GM19438 (cell line): ENCODE measurements around the gene PCSK2.
"Not testable (repeated sequence)": the region's sequence is repeated elsewhere in the genome, so short reads cannot be mapped to it uniquely, and the experiment has no call there.

ENCODE experiments used
- ATAC-seq: cut with Tn5 transposase; IDR thresholded peaks from one replicate; pipeline ENCODE4 v1.9.1; 2021; ENCODE audit warnings: low read depth; ENCODE audit not compliant: unreplicated experiment

PCSK2 gene, protein sequence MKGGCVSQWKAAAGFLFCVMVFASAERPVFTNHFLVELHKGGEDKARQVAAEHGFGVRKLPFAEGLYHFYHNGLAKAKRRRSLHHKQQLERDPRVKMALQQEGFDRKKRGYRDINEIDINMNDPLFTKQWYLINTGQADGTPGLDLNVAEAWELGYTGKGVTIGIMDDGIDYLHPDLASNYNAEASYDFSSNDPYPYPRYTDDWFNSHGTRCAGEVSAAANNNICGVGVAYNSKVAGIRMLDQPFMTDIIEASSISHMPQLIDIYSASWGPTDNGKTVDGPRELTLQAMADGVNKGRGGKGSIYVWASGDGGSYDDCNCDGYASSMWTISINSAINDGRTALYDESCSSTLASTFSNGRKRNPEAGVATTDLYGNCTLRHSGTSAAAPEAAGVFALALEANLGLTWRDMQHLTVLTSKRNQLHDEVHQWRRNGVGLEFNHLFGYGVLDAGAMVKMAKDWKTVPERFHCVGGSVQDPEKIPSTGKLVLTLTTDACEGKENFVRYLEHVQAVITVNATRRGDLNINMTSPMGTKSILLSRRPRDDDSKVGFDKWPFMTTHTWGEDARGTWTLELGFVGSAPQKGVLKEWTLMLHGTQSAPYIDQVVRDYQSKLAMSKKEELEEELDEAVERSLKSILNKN

DNA sequence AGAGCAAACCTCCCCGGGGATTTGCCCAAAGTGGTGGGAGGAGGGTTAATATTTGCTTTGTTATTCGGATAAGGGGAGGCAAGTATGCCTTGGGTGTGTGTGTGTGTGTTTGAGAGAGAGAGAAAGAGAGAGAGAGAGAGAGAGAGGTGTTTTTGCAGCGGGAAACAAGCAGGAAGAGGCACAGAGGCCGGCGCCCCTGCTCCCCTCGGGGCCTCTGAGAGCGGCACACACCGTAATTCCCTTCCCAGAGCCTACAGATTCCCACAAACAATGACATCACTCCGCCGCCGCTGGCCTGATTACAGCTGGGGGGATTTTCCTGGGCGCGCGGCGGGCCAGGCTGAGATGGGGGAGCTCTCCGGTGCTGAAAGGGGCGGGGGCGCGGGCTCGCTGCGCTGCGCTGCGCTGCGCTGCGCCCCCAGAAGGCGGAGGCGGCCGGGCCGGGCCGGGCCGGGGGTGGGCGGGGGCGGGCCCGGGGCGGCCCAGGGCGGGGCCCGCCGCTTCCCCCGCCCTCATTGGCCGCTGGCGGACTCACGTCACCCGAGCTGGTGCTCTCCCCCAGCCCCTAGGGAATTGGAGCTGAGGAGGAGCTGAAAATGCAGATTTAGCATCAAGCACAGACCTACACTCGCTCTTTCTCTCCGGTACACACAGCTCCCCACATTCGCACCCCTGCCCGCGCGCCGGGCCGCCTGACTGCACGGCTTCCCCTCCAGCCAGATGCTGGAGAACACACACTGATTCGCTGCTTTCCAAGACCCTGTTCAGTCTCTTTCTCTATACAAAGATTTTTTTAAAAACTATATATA lies at the start of gene PCSK2:
Gene PCSK2, plus strand, starts transcription at position 631 of the 809 bp plus-strand sequence. CDS start 266 bp downstream, outside the sequence.
- no peak for ATAC-seq

DNA sequence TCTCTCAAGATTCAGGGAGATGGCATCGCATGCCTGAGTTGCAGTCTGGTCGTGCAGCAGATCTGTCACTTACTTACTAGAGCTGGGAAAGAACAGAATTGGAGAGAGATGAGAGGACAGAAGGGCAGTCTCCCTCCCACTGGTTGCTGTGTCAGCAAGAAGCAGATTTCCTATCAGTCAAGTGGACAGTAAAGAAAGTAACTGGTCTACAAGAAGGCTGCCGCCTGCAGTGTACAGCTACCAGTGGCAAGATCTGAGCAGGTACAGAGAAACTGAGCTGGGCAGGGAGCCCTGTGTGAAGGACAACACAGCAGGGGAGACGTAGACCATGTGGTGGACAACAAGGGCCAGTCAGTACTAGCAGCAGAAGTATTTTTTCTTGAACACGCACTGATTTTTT lies 49.5 kb upstream of the PCSK2 start:
- ATAC-seq: no peak

DNA sequence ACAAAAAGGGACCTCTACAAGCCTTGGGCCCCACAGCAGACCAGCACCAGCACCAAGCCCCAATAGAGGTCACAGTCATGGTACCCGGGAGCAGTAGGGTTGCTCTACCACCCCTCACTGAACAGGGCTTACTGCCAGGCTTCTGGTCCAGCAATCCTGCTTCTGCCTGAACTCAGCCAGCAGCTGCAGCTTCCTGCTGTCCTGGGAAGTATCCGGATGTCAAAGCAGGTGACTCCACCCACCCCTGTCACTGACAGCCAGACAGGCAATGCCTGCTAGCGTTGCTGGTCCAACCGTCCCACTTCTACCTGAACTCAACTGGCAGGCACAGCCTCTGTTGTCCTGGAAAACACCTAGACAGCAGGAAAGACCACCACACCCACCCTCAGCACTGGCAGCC lies 47.0 kb upstream of the PCSK2 start:
- no peak for ATAC-seq

DNA sequence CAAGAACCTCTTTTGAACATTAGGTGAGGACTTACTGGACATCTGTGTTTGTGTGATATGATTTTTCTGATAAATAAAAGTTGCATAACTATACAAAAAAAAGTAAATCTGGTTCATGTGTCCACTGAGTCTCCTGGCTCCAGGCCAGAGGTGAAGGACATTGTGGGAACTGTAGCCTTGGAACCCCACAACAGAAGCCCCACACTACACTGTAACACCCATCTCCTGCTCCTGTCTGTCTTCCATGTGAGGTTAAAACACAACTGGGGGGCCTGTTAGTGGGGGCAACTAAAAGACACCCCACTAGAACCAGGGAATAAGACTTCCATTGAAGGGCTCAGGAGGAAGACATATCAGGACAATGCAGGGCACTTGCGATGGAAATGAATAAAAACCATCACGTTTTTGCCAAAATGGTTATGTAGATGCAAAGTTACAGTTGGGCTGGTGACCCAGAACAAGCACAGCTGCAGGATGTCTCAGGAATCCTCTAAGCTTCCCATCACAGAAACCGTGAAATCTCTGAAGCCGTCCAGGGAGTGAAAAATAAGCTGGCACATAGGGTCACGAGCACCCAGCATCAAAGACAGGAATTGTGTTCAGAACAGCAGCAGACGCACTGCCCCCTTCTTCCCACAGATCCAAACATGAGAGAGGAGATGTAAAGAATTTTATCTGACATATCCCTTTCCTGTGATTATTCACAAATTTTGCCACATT lies 36.7 kb upstream of the PCSK2 start:
- ATAC-seq: no peak

DNA sequence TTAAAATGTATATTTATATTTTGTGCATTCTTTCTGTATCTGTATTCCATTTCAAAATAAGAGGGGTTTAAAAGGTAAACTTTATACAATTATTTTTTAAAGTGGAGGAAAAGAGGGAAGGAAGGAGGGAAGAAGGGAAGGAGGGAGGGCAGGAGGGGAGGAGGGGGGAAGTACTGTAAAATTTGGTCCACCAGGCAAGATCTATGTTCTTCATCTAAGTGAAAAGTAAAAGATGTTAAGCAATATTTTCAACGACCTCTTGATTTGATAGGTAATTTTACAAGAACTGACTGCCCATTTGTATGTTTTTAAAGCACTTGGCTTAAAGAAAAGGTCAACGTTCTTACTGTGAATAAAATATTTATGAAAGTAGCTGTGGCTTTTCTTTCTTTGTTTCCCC lies 29.8 kb upstream of the PCSK2 start:
- ATAC-seq: no peak

DNA sequence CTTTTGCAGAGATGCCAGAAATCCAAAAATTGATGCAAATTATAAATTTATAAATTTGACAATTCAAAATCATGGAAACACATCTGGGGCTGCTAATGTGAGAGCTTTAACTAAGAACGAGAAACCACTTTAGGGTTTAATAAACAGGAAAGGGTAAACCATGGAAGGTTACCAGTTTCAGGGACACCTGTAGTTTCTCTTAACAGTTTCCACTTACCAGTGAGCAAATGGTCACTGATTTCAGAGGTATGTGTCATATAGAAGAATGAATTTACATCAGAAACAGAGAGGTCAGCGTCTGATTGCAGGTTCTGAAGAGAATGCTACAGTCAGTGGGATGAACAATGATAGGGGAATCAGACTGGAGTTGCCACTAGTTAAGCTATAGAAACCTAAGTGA lies 24.8 kb upstream of the PCSK2 start:
- no peak for ATAC-seq

DNA sequence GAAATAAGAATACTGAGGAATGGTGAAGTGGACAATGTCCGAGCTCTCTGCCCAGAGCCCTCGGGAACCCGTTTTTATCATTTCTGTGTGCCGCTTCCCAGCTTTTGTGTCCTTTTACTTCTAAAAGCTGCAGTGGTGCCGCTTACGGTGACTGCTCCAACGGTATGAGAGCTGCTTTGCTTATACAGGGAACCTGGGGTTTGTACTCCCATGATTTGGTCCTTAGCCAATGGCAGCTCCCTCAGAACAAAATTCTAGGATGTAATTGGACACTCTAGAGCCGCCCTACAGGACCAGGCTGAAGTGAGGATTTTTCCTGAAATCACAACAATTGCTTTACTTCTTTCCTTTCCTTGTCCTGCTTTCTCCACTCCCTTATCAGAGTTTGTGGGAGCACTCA lies 24.2 kb upstream of the PCSK2 start:
- ATAC-seq: no peak

DNA sequence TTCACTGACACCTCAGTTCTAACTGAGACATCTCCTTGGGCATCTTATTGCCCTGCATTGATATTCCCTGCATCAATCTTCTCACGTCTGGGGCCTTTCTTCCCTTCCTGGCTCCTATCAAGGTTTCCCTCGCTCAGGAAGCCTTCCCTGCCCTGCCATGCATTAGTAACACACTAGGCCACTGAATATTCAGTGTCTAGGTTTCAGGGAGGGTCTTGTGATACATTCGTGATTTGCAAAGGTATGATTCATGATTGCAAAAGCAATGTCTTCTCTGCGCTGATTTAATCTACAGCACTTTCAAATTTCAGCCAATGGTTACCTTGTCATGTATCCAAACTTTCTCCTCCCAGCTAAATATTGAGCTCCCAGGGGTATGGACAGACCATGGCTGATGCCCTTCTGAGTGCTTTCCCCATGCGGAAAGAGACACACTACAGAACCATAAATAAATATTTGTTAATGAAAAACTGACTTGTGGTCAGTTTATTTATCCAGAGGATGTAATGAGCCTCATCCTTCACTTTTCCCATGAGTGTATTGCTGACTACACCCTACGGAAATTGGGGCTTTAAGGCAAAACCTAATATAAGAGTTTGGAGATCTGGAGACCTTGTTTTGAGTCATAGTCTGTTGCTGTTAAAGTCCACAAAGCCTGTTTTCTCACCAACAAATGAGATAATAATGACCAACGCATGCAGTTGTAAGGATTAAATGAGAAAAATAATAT lies 21.6 kb upstream of the PCSK2 start:
- ATAC-seq: no peak

DNA sequence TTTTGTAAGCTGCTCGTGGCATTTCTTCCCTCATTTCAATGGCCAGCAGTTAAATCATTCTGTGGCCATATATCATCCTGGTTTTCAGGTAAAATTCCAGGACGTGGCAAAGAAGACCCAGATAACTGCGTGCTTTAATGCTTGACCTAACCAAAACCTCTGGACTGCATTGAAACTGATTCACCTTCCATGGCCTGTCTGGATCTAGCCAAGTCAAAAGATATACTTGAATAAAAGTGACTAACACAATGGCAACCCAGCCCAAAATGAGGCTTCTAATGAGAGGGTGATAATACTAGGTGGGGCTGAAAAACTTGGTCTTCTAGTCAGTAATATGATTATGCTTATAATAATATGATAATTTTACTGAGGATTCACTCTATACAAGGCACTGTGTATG lies 16.5 kb upstream of the PCSK2 start:
- ATAC-seq: no peak

DNA sequence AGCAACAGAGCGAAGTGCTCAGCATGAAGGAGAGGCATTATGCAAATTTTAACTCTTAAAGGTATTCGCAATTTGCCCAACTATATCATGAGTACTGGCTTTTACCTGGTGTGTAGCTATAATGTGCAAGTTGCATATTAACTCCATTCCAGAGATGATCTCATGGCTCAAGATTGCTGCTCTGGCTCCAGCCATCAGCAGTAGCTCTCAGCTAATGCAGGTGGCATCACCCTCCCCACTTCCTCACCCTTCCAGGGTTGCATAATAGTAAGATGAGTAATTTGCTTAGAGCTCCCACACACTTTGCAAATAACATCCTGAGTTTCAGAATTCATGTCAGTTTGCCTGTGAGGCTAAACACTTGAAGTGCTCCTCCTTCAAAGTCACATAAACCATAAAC lies 15.9 kb upstream of the PCSK2 start:
- ATAC-seq: no peak

DNA sequence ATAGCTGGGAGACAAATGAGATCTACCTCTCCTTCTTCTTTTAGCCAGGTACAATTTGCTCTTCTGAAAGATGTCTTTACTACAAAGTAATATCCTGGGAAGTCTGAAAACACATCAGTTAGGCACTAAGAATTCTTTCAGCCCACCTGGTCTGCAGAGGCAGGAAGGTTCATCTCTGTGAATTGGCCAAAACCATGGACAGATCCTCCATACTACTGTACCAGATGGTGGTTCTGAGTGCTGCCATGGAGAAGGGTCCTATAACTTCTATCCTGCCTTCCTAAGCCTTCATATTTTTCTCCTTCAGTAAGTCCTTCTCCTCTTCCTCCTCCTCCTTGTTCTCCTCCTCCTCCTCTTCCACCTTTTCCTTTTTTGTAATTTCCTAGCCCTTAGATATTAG lies 11.7 kb upstream of the PCSK2 start:
- ATAC-seq: no peak

DNA sequence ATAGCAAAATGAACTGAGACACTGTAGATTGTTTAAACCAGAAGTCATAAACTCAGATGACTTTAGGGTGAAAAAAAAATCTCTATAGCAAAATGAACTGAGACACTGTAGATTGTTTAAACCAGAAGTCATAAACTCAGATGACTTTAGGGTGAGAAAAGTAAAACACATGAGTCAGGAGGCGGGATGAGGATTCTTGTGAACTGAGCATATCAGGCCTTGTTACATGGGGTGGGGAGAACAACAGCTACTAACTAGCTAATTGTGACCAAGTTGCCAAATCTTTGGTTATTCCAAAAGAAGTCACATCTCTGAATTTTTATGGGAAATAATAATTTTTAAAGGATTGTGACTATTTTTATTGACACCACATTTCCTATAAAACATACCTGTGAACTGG lies 7.0 kb upstream of the PCSK2 start:
- not testable (repeated sequence) for ATAC-seq

DNA sequence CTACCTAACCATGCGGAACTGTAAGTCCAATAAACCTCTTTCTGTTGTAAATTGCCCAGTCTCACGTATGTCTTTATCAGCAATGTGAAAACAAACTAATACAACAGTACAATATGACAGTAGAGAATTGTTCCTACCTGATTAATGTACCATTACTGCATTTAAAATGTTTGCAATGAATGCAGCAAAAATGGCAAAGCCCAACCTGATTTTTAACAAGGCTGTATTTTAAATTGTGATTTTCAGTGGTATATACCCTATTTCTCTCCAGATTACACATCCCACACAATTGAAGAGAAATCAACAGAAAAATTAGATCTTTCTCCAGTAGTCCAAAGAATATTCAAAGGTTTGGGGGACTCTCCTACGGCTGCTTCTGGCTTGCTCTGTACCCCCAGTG lies 3.3 kb upstream of the PCSK2 start:
- no peak for ATAC-seq

DNA sequence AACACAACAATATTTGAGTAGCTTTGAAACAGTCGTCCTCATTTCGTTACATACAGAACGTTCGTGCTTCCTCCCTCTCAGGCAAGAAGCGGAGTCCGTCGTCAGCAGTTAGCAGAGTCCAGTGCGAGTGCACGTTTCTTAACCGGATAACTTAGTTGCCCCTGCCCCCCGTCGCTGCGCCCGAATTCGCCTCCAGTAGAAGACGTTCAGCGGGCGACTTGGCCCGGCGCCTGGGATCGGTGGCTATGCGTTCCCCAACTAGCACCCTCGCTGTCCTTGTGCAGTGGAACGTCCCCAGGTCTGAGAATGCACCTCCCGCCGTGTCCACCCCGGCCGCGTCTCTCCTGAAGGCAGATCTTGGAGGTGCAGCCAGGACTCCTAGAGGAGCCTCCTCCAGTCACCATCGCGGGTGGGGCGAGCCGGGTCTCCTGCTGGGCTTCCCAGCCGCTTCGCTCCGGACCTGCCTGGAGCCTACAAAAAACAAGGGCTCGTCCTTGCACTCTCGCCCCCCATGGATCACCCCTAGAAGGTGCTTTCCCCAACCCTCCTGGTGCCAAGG lies 910 bp upstream of the PCSK2 start:
- no peak for ATAC-seq

DNA sequence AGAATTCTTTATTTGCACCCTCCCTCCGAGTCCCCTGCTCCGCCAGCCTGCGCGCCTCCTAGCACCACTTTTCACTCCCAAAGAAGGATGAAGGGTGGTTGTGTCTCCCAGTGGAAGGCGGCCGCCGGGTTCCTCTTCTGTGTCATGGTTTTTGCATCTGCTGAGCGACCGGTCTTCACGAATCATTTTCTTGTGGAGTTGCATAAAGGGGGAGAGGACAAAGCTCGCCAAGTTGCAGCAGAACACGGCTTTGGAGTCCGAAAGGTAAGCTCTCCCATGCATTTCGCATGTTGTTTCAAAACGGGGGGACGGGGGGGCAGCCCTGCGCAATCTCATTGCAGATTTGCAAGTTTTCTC lies 357 bp downstream of the PCSK2 start:
- no peak for ATAC-seq

DNA sequence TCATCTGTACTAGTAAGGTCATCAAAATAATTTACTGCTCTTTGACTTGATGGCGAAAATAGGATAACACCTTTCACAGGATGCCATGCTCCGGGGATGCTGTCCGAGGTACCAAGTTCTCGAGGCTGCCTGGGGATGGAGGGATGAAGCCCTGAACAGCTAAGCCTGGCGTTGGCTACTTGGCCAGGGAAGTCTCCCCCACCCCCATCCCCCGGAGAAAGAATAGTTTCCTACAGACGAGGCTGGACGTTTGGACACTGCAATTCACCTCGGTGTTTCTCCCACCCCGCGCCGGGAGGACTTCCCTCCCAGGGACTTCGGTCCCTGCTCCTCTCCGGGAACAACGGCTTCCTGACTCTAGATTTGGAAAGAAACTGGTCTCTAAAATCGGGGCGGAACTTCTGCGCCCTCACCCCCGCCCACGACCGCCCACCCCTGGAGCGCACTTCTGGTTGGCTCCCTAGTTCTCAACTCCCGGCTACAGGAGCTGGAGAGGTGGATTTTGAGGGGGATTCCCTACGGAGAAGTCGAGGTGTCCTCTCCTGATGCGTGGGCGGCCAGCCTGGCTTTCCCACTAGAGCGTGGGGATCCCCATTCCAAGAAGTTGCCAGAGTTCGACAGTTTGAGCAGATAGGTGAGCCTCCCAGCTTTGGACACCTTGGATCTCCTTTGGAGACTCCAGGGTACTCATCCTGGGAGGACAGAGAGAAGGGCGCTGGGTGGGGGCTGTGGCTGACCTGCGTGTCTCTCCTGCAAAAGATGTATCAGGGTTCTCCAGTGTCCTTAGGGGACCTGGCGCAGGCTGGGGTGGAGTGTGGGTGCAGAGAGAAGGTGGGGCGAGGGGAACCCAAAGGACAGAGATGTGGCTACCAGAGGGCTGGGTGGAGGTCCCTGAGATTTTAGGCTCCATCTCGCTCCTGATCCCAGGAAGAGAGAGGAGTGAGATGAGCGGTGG lies 1.1 kb downstream of the PCSK2 start:
- ATAC-seq: no peak

DNA sequence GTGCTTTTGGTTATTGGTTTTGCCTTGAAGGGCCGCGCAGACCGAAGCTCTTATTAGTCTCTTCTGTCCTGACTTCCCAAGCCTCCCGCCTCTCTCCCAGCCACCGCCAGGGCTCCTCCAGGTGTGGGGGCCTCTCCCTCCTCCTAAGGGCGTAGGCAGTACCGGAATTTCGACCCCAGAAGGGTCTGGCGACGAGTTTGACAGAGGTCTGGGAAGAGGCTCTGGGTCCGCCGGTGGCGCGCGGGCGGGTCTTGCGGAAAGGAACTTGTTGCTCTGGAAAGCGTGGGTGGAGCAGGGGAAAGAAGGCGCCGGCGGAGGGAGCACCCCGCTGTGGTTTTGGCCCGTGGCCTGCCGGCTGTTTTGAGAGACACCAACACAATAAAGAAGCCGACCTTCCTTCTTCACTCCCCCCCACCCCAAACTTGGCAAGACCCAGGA lies 1.8 kb downstream of the PCSK2 start:
- no peak for ATAC-seq

DNA sequence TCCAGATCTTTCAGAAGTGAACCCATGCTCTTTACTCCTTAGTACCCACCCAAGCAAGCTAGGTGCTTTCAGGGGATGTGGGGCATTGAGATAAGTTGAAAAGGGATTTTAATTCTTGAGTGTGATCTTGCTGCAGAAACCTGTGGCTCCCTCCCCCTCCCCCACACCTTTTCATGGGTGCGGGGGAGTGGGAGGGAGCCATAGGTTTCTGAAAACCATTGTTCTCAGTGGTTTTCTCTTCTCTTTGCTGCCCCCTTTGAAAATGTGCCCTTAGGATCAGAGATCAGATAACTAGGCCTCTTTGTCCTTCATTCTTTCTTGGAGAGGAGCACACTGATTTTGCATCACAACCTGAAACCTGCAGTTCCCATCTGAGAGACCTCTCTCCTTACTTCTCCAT lies 2.4 kb downstream of the PCSK2 start:
- no peak for ATAC-seq

DNA sequence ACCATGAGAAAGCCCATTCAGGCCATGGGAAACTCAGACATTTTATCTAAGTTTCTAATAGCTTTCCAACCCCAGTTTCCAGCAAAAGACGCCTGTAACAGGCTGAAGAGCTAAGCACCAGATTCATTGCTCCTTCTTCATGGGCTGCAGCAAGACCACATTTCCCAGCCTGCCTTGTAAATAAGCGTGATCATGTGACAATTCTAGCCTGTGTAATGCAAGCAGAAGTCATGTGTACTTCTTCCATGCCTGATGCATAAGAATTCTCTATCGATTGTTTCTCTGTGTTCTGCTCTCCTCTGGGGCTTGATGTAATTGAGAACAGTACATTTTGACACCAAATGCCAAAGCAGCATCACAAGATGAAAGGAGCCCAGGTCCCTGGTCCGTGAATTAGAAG lies 6.8 kb downstream of the PCSK2 start:
- ATAC-seq: no peak
